ENCODE results near the gene OLIG1. TPM values are rescaled to one million over a fixed set of nuclear protein-coding genes. Genes with fewer than 3 reads are reported as not detected.

OLIG1 gene
- total and polyA plus RNA-seq, 2 of the 13 experiments (the other 11 are each of a cell fraction or from before 2014, with no cell fraction given): not detected

GRCh38 chr21:33067043-33067442 lies 2.9 kb upstream of the OLIG1 start:
- FAIRE-seq: no peak
- in situ Hi-C loops (cut with HindIII; ENCODE audit: extremely low pct_ligation_motif_present, low pct_unique_long_range_greater_than_20kb) (no loop called here), intact Hi-C loops (cut with micrococcal nuclease; ENCODE audit: unreplicated experiment) (no loop called here)
- H3K36me3 ChIP-seq (replicated peaks in 1 of 2; ENCODE audit: control insufficient read depth in 1 of 2, insufficient read depth in 2 of 2, low read length in 2 of 2): no peaks in the 10 kb centered on the region
- ChIA-PET CTCF (ENCODE audit: low intra/inter-chr PET ratio, low total read pairs) (no interaction called here), POLR2A (no interaction called here)
- DNase-seq (ENCODE audit: low spot score): no peak
- H3K79me2 ChIP-seq (ENCODE audit: insufficient read depth, low read length): no peaks in the 10 kb centered on the region
- peaks cover 5% of the 10 kb centered on the region; the same call in 1 of the 2 replicates for H3K9me3 ChIP-seq (ENCODE audit: low read length)
- 0% methylated on average over 1 of the region's 7 CpGs for WGBS (ENCODE audit: low lambda C conversion rate)
- BruUV-seq (replicated peaks): no TSS peak
- no peak overlapping the region for H2AFZ ChIP-seq (ENCODE audit: low read length)
- no peaks in the 10 kb centered on the region for H4K20me1 ChIP-seq (ENCODE audit: insufficient read depth, low read length)
- H3K4me3 ChIP-seq (replicated peaks in 1 of 3; ENCODE audit: insufficient read depth in 1 of 3, low read depth in 2 of 3, low read length in 3 of 3): no peak overlapping the region
- ATAC-seq: no peak
- no peak overlapping the region for H3K4me2 ChIP-seq (ENCODE audit: low read depth, low read length)
- no peak overlapping the region for H3K9ac ChIP-seq (ENCODE audit: insufficient read depth, low read depth, low read length)
- no peak overlapping the region for H3K27ac ChIP-seq (ENCODE audit: extremely low read length, insufficient read depth, low read length)
- no peaks in the 10 kb centered on the region for H3K4me1 ChIP-seq (ENCODE audit: insufficient read depth, low read length)
- peaks cover 4 to 51% of the 10 kb centered on the region in 2 experiments; a peak in 4 of 5 replicates for H3K27me3 ChIP-seq (ENCODE audit: control insufficient read depth in 1 of 2, insufficient read depth in 2 of 2, low read length in 2 of 2)
- TF ChIP-seq MEIS2 (CRISPR knock-in tag; IDR thresholded peaks at IDR 0.05): no peak
- no peak for TF ChIP-seq ZNF615 (CRISPR knock-in tag; IDR thresholded peaks at IDR 0.05; ENCODE audit: borderline replicate concordance)
- no peak for TF ChIP-seq POGZ (CRISPR knock-in tag; IDR thresholded peaks at IDR 0.05)
- no peak for TF ChIP-seq ZFP62 (CRISPR knock-in tag; IDR thresholded peaks at IDR 0.05)
- no peak for TF ChIP-seq REXO4 (CRISPR knock-in tag; IDR thresholded peaks at IDR 0.05; ENCODE audit: borderline replicate concordance)
- TF ChIP-seq, protein P1, sequence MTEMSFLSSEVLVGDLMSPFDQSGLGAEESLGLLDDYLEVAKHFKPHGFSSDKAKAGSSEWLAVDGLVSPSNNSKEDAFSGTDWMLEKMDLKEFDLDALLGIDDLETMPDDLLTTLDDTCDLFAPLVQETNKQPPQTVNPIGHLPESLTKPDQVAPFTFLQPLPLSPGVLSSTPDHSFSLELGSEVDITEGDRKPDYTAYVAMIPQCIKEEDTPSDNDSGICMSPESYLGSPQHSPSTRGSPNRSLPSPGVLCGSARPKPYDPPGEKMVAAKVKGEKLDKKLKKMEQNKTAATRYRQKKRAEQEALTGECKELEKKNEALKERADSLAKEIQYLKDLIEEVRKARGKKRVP (CRISPR knock-in tag; IDR thresholded peaks at IDR 0.05): no peak
- no peak for TF ChIP-seq CENPT (CRISPR knock-in tag; IDR thresholded peaks at IDR 0.05; ENCODE audit: low read depth)
- no peak for TF ChIP-seq UBTF (CRISPR knock-in tag; IDR thresholded peaks at IDR 0.05)
- TF ChIP-seq ZNF639 (CRISPR knock-in tag; conservative IDR thresholded peaks at IDR 0.05): no peak
- no peak for TF ChIP-seq PHF21A (CRISPR knock-in tag; IDR thresholded peaks at IDR 0.05)
- TF ChIP-seq LRRFIP1 (CRISPR knock-in tag; conservative IDR thresholded peaks at IDR 0.05): no peak
- TF ChIP-seq, protein P2, sequence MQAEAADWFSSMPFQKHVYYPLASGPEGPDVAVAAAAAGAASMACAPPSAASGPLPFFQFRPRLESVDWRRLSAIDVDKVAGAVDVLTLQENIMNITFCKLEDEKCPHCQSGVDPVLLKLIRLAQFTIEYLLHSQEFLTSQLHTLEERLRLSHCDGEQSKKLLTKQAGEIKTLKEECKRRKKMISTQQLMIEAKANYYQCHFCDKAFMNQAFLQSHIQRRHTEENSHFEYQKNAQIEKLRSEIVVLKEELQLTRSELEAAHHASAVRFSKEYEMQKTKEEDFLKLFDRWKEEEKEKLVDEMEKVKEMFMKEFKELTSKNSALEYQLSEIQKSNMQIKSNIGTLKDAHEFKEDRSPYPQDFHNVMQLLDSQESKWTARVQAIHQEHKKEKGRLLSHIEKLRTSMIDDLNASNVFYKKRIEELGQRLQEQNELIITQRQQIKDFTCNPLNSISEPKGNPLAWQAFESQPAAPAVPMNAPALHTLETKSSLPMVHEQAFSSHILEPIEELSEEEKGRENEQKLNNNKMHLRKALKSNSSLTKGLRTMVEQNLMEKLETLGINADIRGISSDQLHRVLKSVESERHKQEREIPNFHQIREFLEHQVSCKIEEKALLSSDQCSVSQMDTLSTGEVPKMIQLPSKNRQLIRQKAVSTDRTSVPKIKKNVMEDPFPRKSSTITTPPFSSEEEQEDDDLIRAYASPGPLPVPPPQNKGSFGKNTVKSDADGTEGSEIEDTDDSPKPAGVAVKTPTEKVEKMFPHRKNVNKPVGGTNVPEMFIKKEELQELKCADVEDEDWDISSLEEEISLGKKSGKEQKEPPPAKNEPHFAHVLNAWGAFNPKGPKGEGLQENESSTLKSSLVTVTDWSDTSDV (CRISPR knock-in tag; IDR thresholded peaks at IDR 0.05): no peak
- TF ChIP-seq ZNF256 (CRISPR knock-in tag; conservative IDR thresholded peaks at IDR 0.05): no peak
- no peak for TF ChIP-seq ZBTB7B (CRISPR knock-in tag; IDR thresholded peaks at IDR 0.05)

All from HepG2 (cell line).